Stimulated activated CD4-positive, alpha-beta T cell treated with anti-CD3 and anti-CD28 coated beads, Interleukin-4, amount 100 ng/mL, for 4 hours (primary cell): ENCODE measurements around the gene GRIA1.

Experiments used
- DNase-seq, 2 experiments: peaks; one replicate each; pipeline ENCODE4 v3.0.0-alpha.2; 2020

Gene GRIA1

DNA sequence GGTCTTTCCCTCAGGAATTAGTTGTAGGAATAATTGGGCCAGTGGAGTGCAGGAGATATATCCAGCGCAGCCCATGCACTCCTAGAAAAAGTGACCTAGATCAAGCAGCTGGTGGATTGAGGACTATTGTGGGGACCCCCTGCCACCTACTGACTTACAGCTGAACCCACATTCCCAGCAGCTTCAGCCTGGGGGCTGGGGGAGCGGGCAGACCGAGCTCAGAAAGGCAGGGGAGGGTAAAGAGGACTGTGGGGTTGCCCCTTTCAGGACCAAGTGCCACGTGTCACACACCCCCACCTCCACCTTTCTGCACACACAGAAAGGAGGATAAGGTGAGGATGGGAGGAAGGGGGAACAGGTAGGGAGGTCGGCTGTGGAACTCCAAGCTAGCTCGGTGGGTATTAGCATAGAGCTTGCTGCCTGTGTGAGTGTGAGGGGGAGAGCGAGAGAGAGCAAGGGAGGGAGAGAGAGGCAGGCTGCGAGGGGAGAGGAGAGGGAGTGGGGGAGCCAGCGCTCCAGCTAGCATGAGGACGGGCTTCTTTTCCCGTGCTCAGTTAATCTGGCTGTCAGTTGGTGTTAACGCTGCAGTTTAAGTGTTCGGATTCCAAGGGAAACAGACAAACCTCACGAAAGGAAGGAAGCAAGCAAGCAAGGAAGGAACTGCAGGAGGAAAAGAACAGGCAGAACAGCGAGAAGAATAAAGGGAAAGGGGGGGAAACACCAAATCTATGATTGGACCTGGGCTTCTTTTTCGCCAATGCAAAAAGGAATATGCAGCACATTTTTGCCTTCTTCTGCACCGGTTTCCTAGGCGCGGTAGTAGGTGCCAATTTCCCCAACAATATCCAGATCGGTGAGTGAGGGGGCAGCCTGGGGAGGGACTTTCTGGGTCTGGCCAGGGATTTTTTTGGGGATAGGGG lies at the start of gene GRIA1:
Gene GRIA1 (plus strand): TSS at position 553 of the 920 bp plus-strand sequence.
- no peak for DNase-seq

GRCh38 chr5:153445875-153446579 lies 44.4 kb upstream of the GRIA1 start:
- DNase-seq: no peak

- no peak for DNase-seq
Measured at GRCh38 chr5:153447534-153447933, 42.9 kb upstream of the GRIA1 start.

DNA sequence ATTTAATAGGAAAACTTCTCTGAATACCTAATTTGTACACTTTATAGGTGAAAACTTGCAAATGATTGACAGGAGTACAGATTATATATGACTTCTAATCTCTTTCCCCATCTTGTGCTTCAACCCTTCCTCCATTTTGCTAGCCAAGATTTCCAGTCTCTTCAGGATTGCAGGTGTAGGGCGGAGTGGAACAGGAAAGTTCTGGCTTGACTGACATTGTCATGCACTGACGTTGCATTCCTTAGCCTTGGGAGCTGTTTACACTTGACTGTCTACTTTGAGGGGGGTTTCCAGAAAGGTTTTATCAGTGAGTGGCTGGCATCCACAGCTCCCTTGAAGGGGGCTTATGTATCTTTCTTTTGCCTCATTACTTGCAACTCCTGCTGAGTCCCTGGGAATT lies 34.1 kb upstream of the GRIA1 start:
- no peak for DNase-seq

GRCh38 chr5:153456993-153457392 lies 33.5 kb upstream of the GRIA1 start:
- DNase-seq: no peak

- no peak for DNase-seq
Measured at GRCh38 chr5:153458268-153458667, 32.2 kb upstream of the GRIA1 start.

GRCh38 chr5:153459051-153459743 lies 31.3 kb upstream of the GRIA1 start:
- no peak for DNase-seq

DNA sequence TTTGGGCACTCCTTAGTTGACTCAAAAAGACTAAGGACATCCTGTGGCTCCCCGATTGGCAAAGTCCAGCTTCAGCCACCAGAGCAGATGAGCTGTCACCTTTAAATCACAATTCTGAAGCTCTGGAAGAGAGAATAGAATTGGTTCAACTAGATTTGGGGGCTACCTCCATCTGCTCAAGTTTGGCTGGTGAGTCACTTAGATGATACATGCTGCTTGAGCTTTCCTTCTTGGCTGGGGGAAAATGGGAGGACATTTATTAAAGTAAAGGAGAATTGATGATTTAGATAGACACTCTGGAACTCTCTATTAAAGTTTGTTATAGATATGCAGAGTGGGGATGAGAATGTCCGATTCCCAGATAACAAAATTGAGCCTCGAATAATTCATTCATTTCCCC lies 30.0 kb upstream of the GRIA1 start:
- no peak for DNase-seq

DNA sequence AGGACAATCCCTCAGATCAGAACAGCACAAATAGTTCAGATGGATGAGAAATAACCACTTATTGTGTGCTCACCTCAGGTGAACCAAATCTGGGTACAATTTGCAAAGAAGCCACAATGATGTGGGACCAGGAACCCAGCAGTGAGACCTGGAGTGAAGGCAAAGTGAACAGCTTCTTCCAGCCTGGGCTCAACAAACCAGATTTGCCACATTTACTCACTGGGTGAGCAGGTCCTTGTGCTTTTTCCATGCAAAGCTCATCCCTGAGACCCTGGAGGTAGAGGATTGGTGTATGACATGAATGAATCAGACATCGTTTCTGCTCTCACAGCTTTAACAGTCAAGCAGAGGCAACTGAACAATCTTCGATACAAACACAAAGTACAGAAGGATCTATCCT lies 29.1 kb upstream of the GRIA1 start:
- DNase-seq: no peak

DNA sequence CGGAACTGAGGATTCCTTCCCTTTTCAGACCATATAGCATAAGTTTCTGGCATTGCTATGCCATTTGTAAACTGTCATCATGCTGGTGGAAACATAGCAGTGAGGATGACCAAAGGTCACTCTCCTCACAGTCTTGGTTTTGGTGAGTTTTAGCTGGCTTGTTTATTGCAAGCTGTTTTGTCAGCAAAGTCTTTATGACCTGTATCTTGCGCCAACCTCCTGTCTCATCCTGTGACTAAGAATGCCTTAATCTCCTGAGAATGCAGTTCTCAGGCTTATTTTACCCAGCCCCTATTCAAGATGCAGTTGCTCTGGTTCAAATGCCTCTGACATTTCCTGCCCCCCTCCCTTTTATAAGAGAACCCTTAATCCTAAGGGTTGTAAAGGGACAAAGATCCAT lies 26.7 kb upstream of the GRIA1 start:
- no peak for DNase-seq

- DNase-seq: no peak
Measured at GRCh38 chr5:153467546-153467945, 22.9 kb upstream of the GRIA1 start.

GRCh38 chr5:153469423-153469822 lies 21.0 kb upstream of the GRIA1 start:
- no peak for DNase-seq

DNA sequence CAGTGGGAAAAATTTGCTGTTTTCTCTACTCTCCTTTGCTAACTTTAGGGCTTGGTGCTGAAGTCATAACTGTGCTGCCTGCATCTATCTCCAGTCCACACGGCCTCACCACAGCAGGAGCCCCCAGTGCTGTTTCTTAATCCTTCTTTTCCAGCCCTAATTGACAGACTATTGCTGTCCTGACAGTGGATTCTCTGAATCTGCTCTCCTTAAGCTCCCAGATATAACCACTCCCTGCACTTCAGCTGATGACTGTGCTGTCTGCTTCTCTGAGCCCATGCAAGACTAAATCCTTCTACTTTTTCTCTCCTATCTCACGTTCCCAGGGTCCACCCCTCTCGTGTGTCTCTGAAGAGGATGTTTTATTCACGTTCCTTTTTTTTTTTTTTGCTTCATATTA lies 19.7 kb upstream of the GRIA1 start:
- DNase-seq: no peak

DNA sequence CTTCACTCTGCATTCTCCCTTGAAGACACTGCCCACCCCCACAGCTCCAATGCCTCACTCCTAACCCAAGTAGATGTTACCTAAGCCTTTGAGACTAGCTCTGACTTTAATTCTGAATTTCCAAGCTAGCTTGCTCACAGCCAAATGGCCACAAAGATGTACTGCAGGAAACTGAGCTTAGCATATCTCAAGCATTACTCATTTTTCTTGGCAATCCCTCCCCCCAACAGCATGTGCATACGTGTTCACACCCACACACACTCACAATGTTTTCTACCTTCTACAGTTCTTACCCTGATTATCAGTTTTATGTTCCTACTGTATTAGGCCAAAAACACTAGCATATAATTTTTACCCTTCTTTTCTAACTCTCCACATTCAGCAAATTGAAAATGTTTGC lies 13.7 kb upstream of the GRIA1 start:
- no peak for DNase-seq

DNA sequence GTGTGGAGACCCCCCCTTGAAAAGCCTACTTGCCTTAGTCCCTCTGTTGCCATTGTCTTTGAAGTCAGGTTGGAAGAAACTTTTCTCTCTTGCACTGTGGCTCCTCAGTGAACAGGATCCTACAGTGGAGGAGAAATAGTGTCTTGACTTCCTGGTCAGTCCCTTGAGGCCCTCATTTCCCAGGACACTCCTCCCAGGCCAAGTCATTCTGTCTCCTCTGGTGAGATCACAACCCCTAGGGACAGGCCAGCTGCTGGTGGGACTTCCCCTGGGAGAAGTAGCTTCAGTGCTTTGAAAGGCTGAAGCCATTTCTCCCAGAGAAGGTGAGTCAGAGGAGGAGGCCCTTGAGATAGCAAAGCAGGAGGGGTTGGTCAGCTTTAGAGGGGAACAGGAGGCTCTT lies 10.1 kb upstream of the GRIA1 start:
- DNase-seq: no peak

GRCh38 chr5:153483482-153483881 lies 7.0 kb upstream of the GRIA1 start:
- no peak for DNase-seq

GRCh38 chr5:153485641-153486040 lies 4.8 kb upstream of the GRIA1 start:
- no peak for DNase-seq

DNA sequence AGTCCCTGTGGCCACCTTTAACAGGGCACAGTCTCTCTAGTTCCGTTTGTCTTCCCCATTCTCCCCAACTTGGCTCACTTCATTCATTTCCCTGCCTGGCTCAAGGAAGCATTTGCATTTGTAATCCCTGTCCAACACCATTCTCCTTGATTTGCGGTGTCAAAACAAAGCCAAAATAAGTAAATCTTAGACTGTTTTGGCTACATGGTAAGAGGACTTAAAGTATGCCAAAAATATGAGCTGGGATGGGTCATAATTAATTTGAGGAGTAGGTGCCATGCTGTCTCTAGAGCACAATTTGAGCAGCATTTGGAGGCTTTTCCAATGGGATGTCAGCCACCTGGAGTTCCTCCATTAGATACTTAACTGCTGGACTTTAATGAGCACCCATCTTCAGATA lies 3.7 kb upstream of the GRIA1 start:
- no peak for DNase-seq

- no peak for DNase-seq
Measured at GRCh38 chr5:153489611-153490010, 859 bp upstream of the GRIA1 start.

GRCh38 chr5:153491038-153491744 lies 721 bp downstream of the GRIA1 start:
- DNase-seq: no peak

DNA sequence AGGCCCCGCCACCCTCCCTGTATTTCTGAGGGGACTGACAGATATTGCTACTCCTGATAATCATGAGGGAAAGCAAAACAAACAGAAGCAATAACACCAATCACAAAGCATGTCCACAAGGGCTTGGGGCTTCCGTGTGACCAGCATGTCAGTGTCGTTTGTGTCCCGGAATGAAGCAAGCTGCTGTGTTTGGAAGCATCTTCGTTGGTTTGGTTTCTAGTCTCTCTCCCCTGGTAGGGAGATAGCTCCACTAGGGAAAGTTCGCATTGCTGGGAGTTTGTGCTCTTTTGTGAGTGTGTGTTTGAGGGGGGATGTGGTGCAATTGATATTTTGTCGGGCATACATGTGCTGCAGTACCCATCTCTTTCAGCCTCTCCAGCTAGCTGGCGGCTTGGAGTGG lies 1.4 kb downstream of the GRIA1 start:
- DNase-seq: no peak

DNA sequence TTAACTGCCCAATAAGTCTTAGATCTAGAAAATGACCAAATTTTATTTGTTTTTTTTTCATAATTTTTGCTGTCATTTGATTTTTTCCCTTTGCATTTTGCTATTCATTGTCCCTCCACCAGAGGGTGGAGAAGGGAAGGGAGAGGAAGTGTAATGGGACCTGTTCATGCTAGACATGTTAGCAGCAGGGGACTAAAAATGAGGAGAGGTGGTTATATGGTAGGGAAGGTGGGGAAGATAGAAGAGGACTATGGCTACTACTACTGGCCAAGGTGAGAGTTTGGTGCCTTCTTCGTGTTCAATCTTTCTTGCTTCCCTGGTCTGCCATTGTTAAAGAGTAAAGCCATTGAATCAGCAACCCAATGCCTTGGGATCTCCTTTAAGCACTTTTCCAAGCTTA lies 6.4 kb downstream of the GRIA1 start:
- DNase-seq: no peak

GRCh38 chr5:153498516-153498915 lies 8.0 kb downstream of the GRIA1 start:
- no peak for DNase-seq
